ENCODE results near the gene CD48. TPM values are rescaled to one million over a fixed set of nuclear protein-coding genes. Genes with fewer than 3 reads are reported as not detected.

The CD48 gene
- total and polyA plus RNA-seq, 2 donors: 157 to 208 TPM

GRCh38 chr1:160636076-160636475 is 75.5 kb downstream of the CD48 start:
- DNase-seq (ENCODE audit: low read depth in 6 of 9, low spot score in 9 of 9): no peak
- Histone ChIP-seq H3K27me3 (ENCODE audit: control insufficient read depth in 2 of 2, insufficient read depth in 1 of 2, low read length in 1 of 2) (no peaks in the 10 kb centered on the region), H3K4me3 (ENCODE audit: low read length in 2 of 2) (no peak overlapping the region), H3K9me3 (ENCODE audit: control insufficient read depth in 2 of 2, insufficient read depth in 1 of 2, low read length in 1 of 2) (peaks cover 0 to 1% of the 10 kb centered on the region in 2 donors), H3K27ac (ENCODE audit: low read depth in 1 of 2, low read length in 1 of 2) (peak overlapping the region; percentile 10 to 18), H3K36me3 (ENCODE audit: control insufficient read depth in 2 of 2, insufficient read depth in 2 of 2, low read length in 1 of 2) (peaks cover 52 to 77% of the 10 kb centered on the region in 2 donors), H3K4me1 (ENCODE audit: control insufficient read depth in 2 of 2, insufficient read depth in 2 of 2, low read length in 2 of 2) (peaks cover 73 to 95% of the 10 kb centered on the region in 2 donors)
- 91% methylated on average over 4 of the region's 4 CpGs for WGBS

- peak overlapping the region; percentile 62 to 96 for H3K27ac ChIP-seq (ENCODE audit: low read depth in 1 of 2, low read length in 1 of 2)
- peaks cover 57 to 80% of the 10 kb centered on the region in 2 donors for H3K36me3 ChIP-seq (ENCODE audit: control insufficient read depth in 2 of 2, insufficient read depth in 2 of 2, low read length in 1 of 2)
- peaks cover 81 to 98% of the 10 kb centered on the region in 2 donors for H3K4me1 ChIP-seq (ENCODE audit: control insufficient read depth in 2 of 2, insufficient read depth in 2 of 2, low read length in 2 of 2)
- H3K27me3 ChIP-seq (ENCODE audit: control insufficient read depth in 2 of 2, insufficient read depth in 1 of 2, low read length in 1 of 2): no peaks in the 10 kb centered on the region
- H3K4me3 ChIP-seq (ENCODE audit: low read length in 2 of 2): no peak overlapping the region
- DNase-seq (ENCODE audit: low read depth in 6 of 9, low spot score in 9 of 9): no peak
- H3K9me3 ChIP-seq (ENCODE audit: control insufficient read depth in 2 of 2, insufficient read depth in 1 of 2, low read length in 1 of 2): peaks cover 0 to 1% of the 10 kb centered on the region in 2 donors
- WGBS: 92% methylated on average over 17 of the region's 17 CpGs
Observed at GRCh38 chr1:160634543-160635491, 76.8 kb downstream of the CD48 start.

GRCh38 chr1:160633330-160633903 is 78.2 kb downstream of the CD48 start:
- Histone ChIP-seq H3K4me3 (ENCODE audit: low read length in 2 of 2) (peak overlapping the region in 1 of 2 donors; percentile 20), H3K36me3 (ENCODE audit: control insufficient read depth in 2 of 2, insufficient read depth in 2 of 2, low read length in 1 of 2) (peaks cover 60 to 78% of the 10 kb centered on the region in 2 donors), H3K4me1 (ENCODE audit: control insufficient read depth in 2 of 2, insufficient read depth in 2 of 2, low read length in 2 of 2) (peaks cover 76 to 98% of the 10 kb centered on the region in 2 donors)

GRCh38 chr1:160631983-160632625 is 79.5 kb downstream of the CD48 start:
- H3K36me3 ChIP-seq (ENCODE audit: control insufficient read depth in 2 of 2, insufficient read depth in 2 of 2, low read length in 1 of 2): peaks cover 59 to 82% of the 10 kb centered on the region in 2 donors
- H3K27ac ChIP-seq (ENCODE audit: low read depth in 1 of 2, low read length in 1 of 2): peak overlapping the region; percentile 74 to 96
- DNase-seq (ENCODE audit: low read depth in 6 of 9, low spot score in 9 of 9): no peak
- peak overlapping the region in 1 of 2 donors; percentile 17 for H3K4me3 ChIP-seq (ENCODE audit: low read length in 2 of 2)
- 85% methylated on average over 6 of the region's 6 CpGs for WGBS
- H3K27me3 ChIP-seq (ENCODE audit: control insufficient read depth in 2 of 2, insufficient read depth in 1 of 2, low read length in 1 of 2): no peaks in the 10 kb centered on the region
- peaks cover 0 to 1% of the 10 kb centered on the region in 2 donors for H3K9me3 ChIP-seq (ENCODE audit: control insufficient read depth in 2 of 2, insufficient read depth in 1 of 2, low read length in 1 of 2)
- peaks cover 84 to 98% of the 10 kb centered on the region in 2 donors for H3K4me1 ChIP-seq (ENCODE audit: control insufficient read depth in 2 of 2, insufficient read depth in 2 of 2, low read length in 2 of 2)

More at GRCh38 chr1:160633330-160633903, 78.2 kb downstream of the CD48 start:
- DNase-seq (ENCODE audit: low read depth in 6 of 9, low spot score in 9 of 9): no peak
- WGBS: 54% methylated on average over 2 of the region's 2 CpGs
- Histone ChIP-seq H3K9me3 (ENCODE audit: control insufficient read depth in 2 of 2, insufficient read depth in 1 of 2, low read length in 1 of 2) (peaks cover 0 to 1% of the 10 kb centered on the region in 2 donors), H3K27me3 (ENCODE audit: control insufficient read depth in 2 of 2, insufficient read depth in 1 of 2, low read length in 1 of 2) (no peaks in the 10 kb centered on the region), H3K27ac (ENCODE audit: low read depth in 1 of 2, low read length in 1 of 2) (peak overlapping the region; percentile 53 to 96)

GRCh38 chr1:160630523-160631451 is 80.8 kb downstream of the CD48 start:
- peak overlapping the region in 1 of 2 donors; percentile 2 for H3K4me3 ChIP-seq (ENCODE audit: low read length in 2 of 2)
- H3K9me3 ChIP-seq (ENCODE audit: control insufficient read depth in 2 of 2, insufficient read depth in 1 of 2, low read length in 1 of 2): no peaks in the 10 kb centered on the region
- DNase-seq (ENCODE audit: low read depth in 6 of 9, low spot score in 9 of 9): no peak
- H3K27me3 ChIP-seq (ENCODE audit: control insufficient read depth in 2 of 2, insufficient read depth in 1 of 2, low read length in 1 of 2): no peaks in the 10 kb centered on the region
- peaks cover 57 to 82% of the 10 kb centered on the region in 2 donors for H3K36me3 ChIP-seq (ENCODE audit: control insufficient read depth in 2 of 2, insufficient read depth in 2 of 2, low read length in 1 of 2)
- peak overlapping the region; percentile 79 to 96 for H3K27ac ChIP-seq (ENCODE audit: low read depth in 1 of 2, low read length in 1 of 2)
- peaks cover 83 to 98% of the 10 kb centered on the region in 2 donors for H3K4me1 ChIP-seq (ENCODE audit: control insufficient read depth in 2 of 2, insufficient read depth in 2 of 2, low read length in 2 of 2)
- 84% methylated on average over 9 of the region's 9 CpGs for WGBS

GRCh38 chr1:160629286-160630210 is 82.1 kb downstream of the CD48 start:
- DNase-seq (ENCODE audit: low read depth in 6 of 9, low spot score in 9 of 9): peak; percentile 83 to 97 (median 94)
- Histone ChIP-seq H3K4me1 (ENCODE audit: control insufficient read depth in 2 of 2, insufficient read depth in 2 of 2, low read length in 2 of 2) (peaks cover 83 to 95% of the 10 kb centered on the region in 2 donors), H3K36me3 (ENCODE audit: control insufficient read depth in 2 of 2, insufficient read depth in 2 of 2, low read length in 1 of 2) (peaks cover 54 to 79% of the 10 kb centered on the region in 2 donors), H3K27ac (ENCODE audit: low read depth in 1 of 2, low read length in 1 of 2) (peak overlapping the region; percentile 96), H3K27me3 (ENCODE audit: control insufficient read depth in 2 of 2, insufficient read depth in 1 of 2, low read length in 1 of 2) (no peaks in the 10 kb centered on the region), H3K9me3 (ENCODE audit: control insufficient read depth in 2 of 2, insufficient read depth in 1 of 2, low read length in 1 of 2) (no peaks in the 10 kb centered on the region), H3K4me3 (ENCODE audit: low read length in 2 of 2) (peak overlapping the region; percentile 36 to 48)
- WGBS: 27% methylated on average over 19 of the region's 19 CpGs

GRCh38 chr1:160628799-160629263 is 82.8 kb downstream of the CD48 start:
- H3K27ac ChIP-seq (ENCODE audit: low read depth in 1 of 2, low read length in 1 of 2): peak overlapping the region; percentile 96
- no peaks in the 10 kb centered on the region for H3K9me3 ChIP-seq (ENCODE audit: control insufficient read depth in 2 of 2, insufficient read depth in 1 of 2, low read length in 1 of 2)
- DNase-seq (ENCODE audit: low read depth in 6 of 9, low spot score in 9 of 9): peak; percentile 67 to 95 (median 85)
- peaks cover 80 to 93% of the 10 kb centered on the region in 2 donors for H3K4me1 ChIP-seq (ENCODE audit: control insufficient read depth in 2 of 2, insufficient read depth in 2 of 2, low read length in 2 of 2)
- peaks cover 51 to 78% of the 10 kb centered on the region in 2 donors for H3K36me3 ChIP-seq (ENCODE audit: control insufficient read depth in 2 of 2, insufficient read depth in 2 of 2, low read length in 1 of 2)
- no peaks in the 10 kb centered on the region for H3K27me3 ChIP-seq (ENCODE audit: control insufficient read depth in 2 of 2, insufficient read depth in 1 of 2, low read length in 1 of 2)
- 11% methylated on average over 8 of the region's 8 CpGs for WGBS
- peak overlapping the region; percentile 36 to 48 for H3K4me3 ChIP-seq (ENCODE audit: low read length in 2 of 2)
